Common myeloid progenitor, CD34-positive (primary cell): ENCODE data around the gene DDHD1.
"Not testable (repeated sequence)": the region's sequence is repeated elsewhere in the genome, so short reads cannot be mapped to it uniquely, and the experiment has no call there.

Experiments used
- CTCF ChIA-PET: fragments of 350-600 bp; sonication (Branson Sonifier 250); formaldehyde crosslinking; loops from one replicate; lab custom pipeline; 2021; ENCODE audit warnings: antibody characterized with exemption; lab: Charles Lee
- POLR2A ChIA-PET: fragments of 350-600 bp; sonication (Branson Sonifier 250); formaldehyde crosslinking; loops from one replicate; lab custom pipeline; 2021; ENCODE audit warnings: antibody characterized with exemption; lab: Charles Lee
- DNase-seq, 3 donors: peaks; one replicate each; pipeline versions ENCODE4 v3.0.0 to v3.0.0-alpha.2; 2013
- H3K27ac ChIP-seq, 2 experiments: 1 replicate in 1 of 2; 2 replicates in 1 of 2; pipeline ENCODE4 v1.7.0; 2013; ENCODE audit warnings: inconsistent platforms in 2 of 2, low read length in 2 of 2, mild to moderate bottlenecking in 2 of 2, low read depth in 1 of 2, moderate library complexity in 1 of 2; ENCODE audit not compliant: severe bottlenecking in 2 of 2, insufficient read depth in 1 of 2, poor library complexity in 1 of 2
- H3K27me3 ChIP-seq, 5 experiments: replicated peaks in 2 of 5; 1 replicate in 3 of 5; 2 replicates in 2 of 5; pipeline versions ENCODE4 v1.6.1 to v1.7.0; 2013; ENCODE audit warnings: low read length in 4 of 5, mild to moderate bottlenecking in 2 of 5, moderate library complexity in 2 of 5, inconsistent platforms in 1 of 5; ENCODE audit not compliant: insufficient read depth in 5 of 5, control insufficient read depth in 4 of 5
- H3K36me3 ChIP-seq, 4 experiments: 1 replicate in 2 of 4; 2 replicates in 2 of 4; pipeline versions ENCODE4 v1.6.1 to v1.7.0; 2013; ENCODE audit warnings: low read length in 3 of 4, control low read depth in 1 of 4, mild to moderate bottlenecking in 1 of 4; ENCODE audit not compliant: control insufficient read depth in 4 of 4, insufficient read depth in 4 of 4
- H3K4me1 ChIP-seq, 4 experiments: 1 replicate in 3 of 4; 2 replicates in 1 of 4; pipeline versions ENCODE4 v1.6.1 to v1.7.1; 2013; ENCODE audit warnings: low read length in 3 of 4, mild to moderate bottlenecking in 3 of 4, control low read depth in 1 of 4, inconsistent platforms in 1 of 4, moderate library complexity in 1 of 4; ENCODE audit not compliant: control insufficient read depth in 4 of 4, insufficient read depth in 4 of 4; ENCODE audit errors: control extremely low read depth in 1 of 4
- H3K4me3 ChIP-seq, 7 experiments: 1 replicate in 4 of 7; 2 replicates in 3 of 7; pipeline versions ENCODE4 v1.5.1 to v1.7.0; 2013; ENCODE audit warnings: mild to moderate bottlenecking in 7 of 7, low read length in 6 of 7, moderate library complexity in 6 of 7, inconsistent platforms in 2 of 7, low read depth in 2 of 7, control low read depth in 1 of 7; ENCODE audit not compliant: insufficient read depth in 4 of 7, control insufficient read depth in 1 of 7; ENCODE audit errors: extremely low read depth in 1 of 7
- H3K9me3 ChIP-seq, 5 experiments: 1 replicate in 4 of 5; 2 replicates in 1 of 5; pipeline versions ENCODE4 v1.6.1 to v1.7.1; 2013; ENCODE audit warnings: low read length in 4 of 5, mild to moderate bottlenecking in 2 of 5, inconsistent platforms in 1 of 5, low read depth in 1 of 5, moderate library complexity in 1 of 5; ENCODE audit not compliant: control insufficient read depth in 4 of 5, insufficient read depth in 2 of 5; ENCODE audit errors: control extremely low read depth in 1 of 5
- WGBS: methylation state at CpG from one replicate; pipeline ENCODE4 v1.1.5; 2013; ENCODE audit not compliant: insufficient coverage; 5-methylcytosine and 5-hydroxymethylcytosine counted together

The DDHD1 gene

DNA sequence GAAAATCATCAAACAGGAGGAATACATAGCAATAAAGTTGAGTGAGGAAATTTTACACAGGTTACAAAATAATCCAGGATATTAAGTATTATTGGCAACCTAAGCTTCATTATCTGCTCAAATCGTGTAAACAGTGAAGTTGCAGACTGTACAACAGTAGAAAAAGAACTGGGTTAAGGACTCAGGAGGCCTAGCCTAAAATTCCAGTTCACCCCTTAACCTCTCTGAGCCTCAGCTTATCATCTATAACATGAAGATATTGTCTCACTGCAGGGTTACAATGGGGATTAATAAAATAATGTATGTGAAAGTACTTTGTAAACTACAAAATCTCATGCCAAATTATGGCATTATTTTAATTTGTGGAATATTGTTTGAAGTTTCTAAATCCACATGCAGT lies 26.0 kb downstream of the DDHD1 start:
- DNase-seq, result no peak
- H3K27me3 ChIP-seq, result no peaks in the 10 kb centered on the region
- H3K27ac ChIP-seq, result peak overlapping the region; percentile 47 to 72
- peaks cover 0 to 16% (median 7%) of the 10 kb centered on the region in 4 experiments for H3K4me1 ChIP-seq
- no CpG with 5 or more reads among the region's 1 CpG for WGBS
- POLR2A ChIA-PET, result no interaction called here
- H3K9me3 ChIP-seq, result peaks cover 0 to 3% (median under 1%) of the 10 kb centered on the region in 5 experiments
- CTCF ChIA-PET, result interaction anchor here (1.4 kb wide), 1 partner anchor 8 kb away, joined by 3 read pairs; no protein-coding TSS in a partner anchor
- H3K36me3 ChIP-seq, result peaks cover 0 to 4% (median 0%) of the 10 kb centered on the region in 4 experiments
- H3K4me3 ChIP-seq, result peak overlapping the region in 4 of 7 experiments; percentile 29 to 66 (median 44)

DNA sequence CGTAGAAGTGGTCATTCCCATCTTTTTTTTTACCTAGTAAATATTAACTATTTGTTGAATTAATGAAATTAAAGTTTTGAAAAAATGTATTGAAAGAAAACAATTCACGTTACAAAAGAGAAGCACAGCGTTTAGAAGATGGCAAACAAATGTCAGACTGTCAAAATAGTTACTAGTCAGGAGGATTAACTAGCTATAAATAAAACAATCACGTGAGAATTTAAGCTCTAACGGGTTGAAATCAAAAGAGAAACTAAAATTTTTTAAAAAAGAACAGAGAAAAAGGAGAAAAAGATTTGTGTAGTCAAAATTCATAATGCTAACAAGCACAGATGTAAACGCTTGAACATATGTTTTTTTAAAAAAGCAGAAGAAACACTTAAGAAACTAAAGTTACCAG lies 26.4 kb downstream of the DDHD1 start:
- Histone ChIP-seq H3K4me3 (peak overlapping the region in 5 of 7 experiments; percentile 23 to 66 (median 37)), H3K27me3 (no peaks in the 10 kb centered on the region), H3K4me1 (peaks cover 0 to 16% (median 7%) of the 10 kb centered on the region in 4 experiments), H3K36me3 (peaks cover 0 to 4% (median 0%) of the 10 kb centered on the region in 4 experiments), H3K27ac (peak overlapping the region; percentile 47 to 72), H3K9me3 (peaks cover 0 to 3% (median 0%) of the 10 kb centered on the region in 5 experiments)
- no CpG with 5 or more reads among the region's 6 CpGs for WGBS
- POLR2A ChIA-PET, result no interaction called here
- DNase-seq, result peak in 2 of 3 donors; percentile 50 to 63
- CTCF ChIA-PET, result interaction anchor here (1.4 kb wide), 1 partner anchor 9 kb away, joined by 3 read pairs; no protein-coding TSS in a partner anchor

DNA sequence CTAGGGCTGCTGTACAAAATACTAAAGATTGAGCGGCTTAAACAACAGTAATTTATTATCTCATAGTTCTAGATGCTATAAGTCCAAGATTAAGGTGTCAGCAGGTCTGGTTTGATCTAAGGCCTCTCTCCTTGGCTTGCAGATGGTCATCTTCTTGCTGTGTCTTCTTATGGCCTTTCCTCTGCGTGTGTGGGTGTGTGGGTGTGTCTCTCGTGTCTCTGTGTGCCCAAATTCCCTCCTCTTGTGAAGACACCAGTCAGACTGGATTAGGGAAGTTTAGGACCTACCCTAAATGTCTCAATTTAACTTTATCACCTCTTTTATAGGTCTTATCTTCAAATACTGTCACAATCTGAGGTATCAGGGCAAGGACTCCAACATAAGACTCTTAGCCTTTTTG lies 28.3 kb downstream of the DDHD1 start:
- ChIA-PET POLR2A (no interaction called here), CTCF (interaction anchor here (1.3 kb wide), 1 partner anchor 16 kb away, joined by 5 read pairs; no protein-coding TSS in a partner anchor)
- Histone ChIP-seq H3K9me3 (peaks cover 0 to 4% (median 3%) of the 10 kb centered on the region in 5 experiments), H3K4me1 (peaks cover 0 to 16% (median 7%) of the 10 kb centered on the region in 4 experiments), H3K36me3 (no peaks in the 10 kb centered on the region), H3K27me3 (no peaks in the 10 kb centered on the region), H3K27ac (no peak overlapping the region), H3K4me3 (no peak overlapping the region)
- DNase-seq, result no peak
- WGBS, result no CpG with 5 or more reads among the region's 3 CpGs

DNA sequence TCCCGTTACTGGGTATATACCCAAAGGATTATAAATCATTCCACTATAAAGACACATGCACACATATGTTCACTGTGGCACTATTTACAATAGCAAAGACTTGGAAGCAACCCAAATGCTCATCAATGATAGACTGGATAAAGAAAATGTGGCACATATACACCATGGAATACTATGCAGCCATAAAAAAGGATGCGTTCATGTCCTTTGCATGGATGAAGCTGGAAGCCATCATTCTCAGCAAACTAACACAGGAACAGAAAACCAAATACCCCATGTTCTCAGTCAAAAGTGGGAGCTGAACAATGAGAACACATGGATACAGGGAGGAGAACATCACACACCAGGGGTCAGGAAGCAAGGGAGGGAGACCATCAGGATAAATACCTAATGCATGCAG lies 31.7 kb downstream of the DDHD1 start:
- POLR2A ChIA-PET, H3K36me3 ChIP-seq, CTCF ChIA-PET, DNase-seq, H3K4me1 ChIP-seq, H3K27me3 ChIP-seq, H3K4me3 ChIP-seq, H3K27ac ChIP-seq: not testable (repeated sequence)
- H3K9me3 ChIP-seq, result peaks cover 0 to 16% (median 6%) of the 10 kb centered on the region in 5 experiments
- WGBS, result 100% methylated on average over 1 of the region's 2 CpGs

DNA sequence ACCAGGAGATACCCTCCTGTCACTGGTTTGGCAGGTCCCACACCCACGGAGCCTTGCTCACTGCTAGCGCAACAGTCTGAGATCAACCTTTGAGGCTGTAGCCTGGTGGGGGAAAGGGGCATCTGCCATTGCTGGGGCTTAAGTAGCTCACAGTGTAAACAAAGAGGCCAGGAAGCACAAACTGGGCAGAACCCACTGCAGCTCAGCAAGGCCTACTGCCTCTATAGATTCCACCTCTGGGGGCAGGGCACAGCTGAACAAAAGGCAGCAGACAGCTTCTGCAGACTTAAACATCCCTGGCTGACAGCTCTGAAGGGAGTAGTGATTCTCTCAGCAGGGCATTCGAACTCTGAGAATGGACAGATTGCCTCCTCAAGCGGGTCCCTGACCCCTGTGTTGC lies 35.6 kb downstream of the DDHD1 start:
- CTCF ChIA-PET, result interaction anchor here (1.1 to 2.6 kb wide), 2 partner anchors 8 to 34 kb away, joined by 3 to 11 read pairs; no protein-coding TSS in a partner anchor
- H3K4me1 ChIP-seq, H3K27me3 ChIP-seq, H3K36me3 ChIP-seq, H3K27ac ChIP-seq, H3K4me3 ChIP-seq, DNase-seq, POLR2A ChIA-PET: not testable (repeated sequence)
- WGBS, result 100% methylated on average over 4 of the region's 4 CpGs
- H3K9me3 ChIP-seq, result peaks cover 0 to 24% (median 7%) of the 10 kb centered on the region in 5 experiments

DNA sequence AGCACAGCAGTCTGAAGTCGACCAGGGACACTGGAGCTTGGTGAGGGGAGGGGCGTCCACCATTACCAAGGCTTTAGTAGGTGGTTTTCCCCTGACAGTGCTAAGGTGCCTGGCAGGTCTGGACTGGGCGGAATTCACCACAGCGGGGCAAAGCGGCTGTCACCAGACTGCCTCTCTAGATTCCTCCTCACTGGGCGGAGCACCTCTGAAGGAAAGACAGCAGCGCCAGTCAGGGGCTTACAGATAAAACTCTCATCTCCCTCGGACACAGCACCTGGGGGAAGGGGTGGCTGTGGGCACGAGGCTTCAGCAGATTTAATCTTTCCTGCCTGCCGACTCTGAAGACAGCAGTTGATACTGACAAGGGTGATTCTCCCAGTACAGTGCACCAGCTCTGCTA lies 39.1 kb downstream of the DDHD1 start:
- WGBS, result 96% methylated on average over 4 of the region's 10 CpGs

DNA sequence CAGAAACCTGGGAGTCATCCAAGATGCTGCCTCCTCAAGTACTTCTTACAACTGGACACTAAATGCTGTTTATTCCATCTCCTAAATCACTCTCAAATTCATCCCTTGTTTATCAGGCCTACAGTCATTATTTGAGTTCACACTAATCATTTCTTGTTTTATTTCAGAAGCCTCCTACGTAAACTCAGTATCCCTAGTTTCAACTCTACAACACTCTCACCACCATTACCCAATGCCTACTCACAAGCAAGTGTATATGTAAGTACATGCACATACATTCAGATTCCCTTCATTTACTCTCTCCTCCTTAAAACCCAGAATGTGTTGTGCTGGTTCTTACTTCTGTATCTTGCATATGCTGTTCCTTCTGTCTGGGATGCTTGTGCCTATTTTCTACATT lies 43.0 kb downstream of the DDHD1 start:
- peak overlapping the region in 1 of 2 experiments; percentile 87 for H3K27ac ChIP-seq

More for the DNA sequence above, 39.1 kb downstream of the DDHD1 start:
- Histone ChIP-seq H3K4me3 (no peak overlapping the region), H3K9me3 (peaks cover 0 to 17% (median 7%) of the 10 kb centered on the region in 5 experiments), H3K27me3 (no peaks in the 10 kb centered on the region), H3K4me1 (peaks cover 10 to 22% (median 13%) of the 10 kb centered on the region in 4 experiments), H3K27ac (no peak overlapping the region), H3K36me3 (peaks cover 0 to 7% (median 0%) of the 10 kb centered on the region in 4 experiments)
- CTCF ChIA-PET, result no interaction called here
- POLR2A ChIA-PET, result no interaction called here
- peak in 1 of 3 donors; percentile 12 for DNase-seq

More for the DNA sequence above, 43.0 kb downstream of the DDHD1 start:
- Histone ChIP-seq H3K9me3 (peaks cover 0 to 8% (median 0%) of the 10 kb centered on the region in 5 experiments), H3K27me3 (no peaks in the 10 kb centered on the region), H3K4me3 (peak overlapping the region in 2 of 7 experiments; percentile 60 to 83), H3K4me1 (peaks cover 10 to 37% (median 22%) of the 10 kb centered on the region in 4 experiments), H3K36me3 (peaks cover 0 to 4% (median 0%) of the 10 kb centered on the region in 4 experiments)
- no peak for DNase-seq
- CTCF ChIA-PET, result interaction anchor here (0.6 to 4.0 kb wide), 6 partner anchors 8 to 310 kb away, joined by 3 to 12 read pairs (median 6); no protein-coding TSS in a partner anchor
- POLR2A ChIA-PET, result no interaction called here
- 100% methylated on average over 1 of the region's 1 CpG for WGBS
